Measurements from ENCODE around the gene NFIA.
"Not testable (repeated sequence)": the region's sequence is repeated elsewhere in the genome, so short reads cannot be mapped to it uniquely, and the experiment has no call there.

Gene NFIA

GRCh38 chr1:61061601-61062000 is 20.8 kb upstream of the NFIA start:
- DNase-seq = not testable (repeated sequence)

GRCh38 chr1:61064673-61065072 is 17.7 kb upstream of the NFIA start:
- DNase-seq = no peak

- DNase-seq = no peak
Measured at GRCh38 chr1:61067446-61068019, 14.8 kb upstream of the NFIA start.

GRCh38 chr1:61070054-61070453 is 12.3 kb upstream of the NFIA start:
- no peak for DNase-seq

GRCh38 chr1:61071205-61072130 is 10.9 kb upstream of the NFIA start:
- no peak for DNase-seq

DNA sequence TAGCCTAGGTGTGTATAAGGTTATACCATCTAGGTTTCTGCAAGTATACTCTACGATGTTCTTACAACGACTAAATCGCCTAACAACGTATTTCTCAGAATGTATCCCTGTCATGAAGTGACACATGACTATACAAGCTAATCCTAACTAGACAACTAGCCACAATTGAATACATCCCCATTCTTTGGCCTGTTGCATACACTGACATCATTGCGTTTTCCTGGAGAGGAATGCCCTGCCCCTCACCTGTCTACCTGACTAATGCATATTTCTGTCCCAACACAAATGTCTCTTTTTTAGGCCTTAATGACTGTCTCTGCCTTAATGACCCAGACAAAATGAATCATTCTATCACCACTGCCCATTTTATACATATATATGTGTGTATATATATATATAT is 8.5 kb upstream of the NFIA start:
- no peak for DNase-seq

- DNase-seq = not testable (repeated sequence)
Measured at GRCh38 chr1:61075833-61076232, 6.5 kb upstream of the NFIA start.

DNA sequence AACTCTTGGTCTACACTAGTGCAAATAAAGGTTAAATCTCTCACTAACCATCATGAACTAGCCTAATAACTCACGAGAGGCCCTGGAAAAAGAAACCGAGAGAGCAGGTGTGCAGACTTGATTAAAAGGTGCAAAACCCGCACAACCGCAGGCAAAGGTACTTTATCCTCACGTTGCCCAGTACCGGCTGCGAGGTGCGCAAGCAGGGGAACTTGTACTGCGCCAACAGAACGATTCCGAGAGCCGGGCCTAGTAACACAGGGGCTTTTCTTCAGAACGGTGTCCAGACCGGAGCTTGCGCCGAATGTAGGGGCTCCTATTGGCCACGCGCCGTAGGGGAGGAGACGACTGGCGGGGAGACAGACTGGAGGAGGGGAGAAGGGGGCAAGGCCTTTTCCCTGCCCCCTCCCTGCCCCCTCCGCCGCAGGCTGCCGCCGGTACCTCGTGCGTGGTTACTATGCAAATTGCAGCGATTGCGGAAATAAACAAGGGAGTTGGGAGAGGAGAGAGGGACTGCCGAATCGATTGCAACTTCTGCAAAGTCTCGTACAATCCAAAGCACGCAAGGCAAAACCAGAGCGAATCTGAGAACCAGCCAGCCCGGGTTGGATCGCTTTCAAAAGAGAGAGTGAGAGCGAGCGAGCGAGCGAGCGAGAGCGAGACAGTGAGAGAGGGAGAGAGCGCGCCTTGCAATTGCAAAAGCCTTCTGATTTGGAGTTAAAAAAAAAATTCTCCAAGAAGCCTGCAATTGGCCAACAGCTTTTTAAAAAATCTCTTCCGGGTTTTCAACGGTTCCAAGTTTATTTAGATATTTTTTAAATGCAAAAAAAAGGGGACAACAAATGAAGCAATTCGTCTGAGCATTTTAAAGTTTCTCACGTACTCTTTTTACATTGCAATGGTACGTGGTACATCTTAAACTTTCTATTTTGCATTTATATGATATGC is 5.4 kb upstream of the NFIA start:
- no peak for DNase-seq

DNA sequence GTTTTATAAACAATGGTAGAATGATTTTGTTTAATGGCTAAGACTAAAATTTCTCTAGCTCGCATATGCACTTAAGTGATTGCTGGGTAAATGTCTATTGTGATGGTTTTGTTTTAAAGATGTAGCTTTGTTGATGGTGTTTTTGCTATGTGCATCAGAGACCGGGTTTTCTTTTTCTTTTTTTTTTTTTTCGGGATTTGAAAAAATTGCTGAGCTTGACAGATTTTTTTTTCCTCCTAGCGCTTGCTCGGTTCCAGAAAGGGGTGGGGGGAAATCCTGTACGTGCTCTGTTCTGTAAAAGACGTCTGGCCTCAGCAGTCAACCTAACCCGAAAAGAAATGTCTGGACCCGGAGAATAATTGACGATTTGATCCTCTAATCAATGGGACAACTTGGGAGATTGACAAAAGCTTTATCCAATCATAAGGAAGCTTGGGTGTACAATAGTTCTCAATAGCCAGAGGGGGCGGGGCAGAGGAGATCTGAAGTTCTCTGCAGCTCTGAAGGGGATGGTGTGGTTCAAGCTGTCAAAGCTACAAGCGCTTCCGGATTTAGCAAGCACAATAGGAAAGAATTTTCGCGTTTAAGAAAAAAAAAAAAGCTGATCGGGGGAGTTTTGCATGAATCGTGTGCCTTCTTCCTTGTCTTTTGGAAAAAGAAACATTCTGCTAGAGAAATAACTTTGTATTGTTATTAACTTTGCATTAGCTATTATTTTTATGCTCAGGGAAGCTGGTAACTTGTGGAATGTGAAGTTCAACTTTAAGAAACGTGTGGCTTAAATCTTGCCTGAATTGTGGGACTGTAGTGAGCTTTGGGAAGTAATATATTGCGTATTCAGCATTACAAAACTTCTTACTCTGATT is 4.5 kb upstream of the NFIA start:
- no peak for DNase-seq

DNA sequence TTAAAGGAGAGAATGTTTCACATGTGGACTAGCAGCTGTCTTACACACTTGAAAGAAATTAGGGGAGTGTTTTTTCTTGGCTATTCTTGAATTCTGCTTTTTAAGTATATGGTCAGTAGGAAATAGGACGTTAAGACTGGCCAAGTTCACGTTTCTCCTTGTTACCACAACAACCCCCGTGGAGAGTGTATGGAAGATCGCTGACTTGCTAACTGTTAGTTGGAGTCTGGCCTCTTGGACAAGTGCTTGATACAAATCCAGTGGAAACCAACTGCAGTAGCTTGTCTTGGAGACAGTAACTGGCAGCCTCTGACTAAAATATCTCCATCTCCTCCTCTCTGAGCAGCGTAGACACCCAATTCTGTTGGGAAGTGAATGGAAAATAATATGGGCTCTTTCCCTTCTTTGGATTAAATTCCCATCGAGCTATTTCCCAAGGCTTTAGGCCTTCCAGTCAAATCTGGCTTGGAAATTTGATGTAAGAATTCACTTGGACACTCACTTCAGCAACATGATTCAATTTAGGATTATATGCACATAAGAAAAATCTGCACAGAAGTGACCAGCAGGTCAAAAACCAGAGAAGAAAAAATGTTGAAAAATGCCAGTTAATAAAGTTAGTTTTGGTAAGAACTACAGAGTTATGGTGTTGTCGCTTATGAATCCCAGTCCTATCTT is 3.6 kb upstream of the NFIA start:
- no peak for DNase-seq

- DNase-seq = no peak
Measured at GRCh38 chr1:61079296-61079897, 3.0 kb upstream of the NFIA start.

- no peak for DNase-seq
Measured at GRCh38 chr1:61079898-61080336, 2.4 kb upstream of the NFIA start.

- no peak for DNase-seq
Measured at GRCh38 chr1:61080413-61081143, 1.8 kb upstream of the NFIA start.

GRCh38 chr1:61081144-61081685 is 1.1 kb upstream of the NFIA start:
- no peak for DNase-seq

DNA sequence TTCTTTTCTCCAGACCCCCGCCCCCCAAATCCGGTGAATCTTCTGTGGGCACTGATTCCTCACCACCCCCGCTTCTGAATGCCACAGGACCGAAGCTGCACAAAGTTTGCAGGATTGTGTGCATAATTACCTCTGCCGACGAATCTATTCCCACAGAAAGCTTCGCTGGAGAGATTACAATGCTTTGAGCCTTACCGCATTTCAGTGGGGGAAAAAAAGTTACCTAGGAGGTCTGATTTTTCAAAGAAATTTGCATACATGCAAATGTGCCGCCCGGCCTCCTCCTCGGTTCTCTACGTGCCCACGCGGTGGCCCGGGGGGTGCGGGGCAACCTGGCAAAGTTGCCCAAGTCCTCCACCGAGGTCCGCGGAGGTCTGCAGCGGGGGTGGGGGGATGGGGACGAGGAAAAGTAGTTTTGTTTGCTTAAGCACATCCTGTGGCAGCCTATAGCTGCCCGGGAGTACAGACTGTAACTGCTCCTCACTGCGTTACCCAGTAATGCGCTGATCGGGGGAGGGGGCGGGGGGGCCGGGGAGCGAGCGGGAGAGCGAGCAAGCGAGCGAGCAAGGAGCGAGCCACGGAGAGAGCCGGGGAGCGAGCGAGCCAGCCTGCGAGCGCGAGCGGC is 563 bp upstream of the NFIA start:
- no peak for DNase-seq

GRCh38 chr1:61083013-61083806 is 849 bp downstream of the NFIA start:
- DNase-seq = no peak

GRCh38 chr1:61083807-61084440 is 1.6 kb downstream of the NFIA start:
- no peak for DNase-seq

GRCh38 chr1:61084491-61085031 is 2.2 kb downstream of the NFIA start:
- DNase-seq = no peak

All from bone marrow (tissue), 2 donors.